Esophagus mucosa (tissue), 1 donor: ENCODE measurements around the gene SLC39A11. TPM values are rescaled to one million over a fixed set of nuclear protein-coding genes. Genes with fewer than 3 reads are reported as not detected.
A peak's percentile ranks its signal among the peaks of the same experiment; 100 is the strongest.

Experiments used
- ATAC-seq: fragments of 200-7000 bp; cut with Tn5 transposase; one replicate; pipeline ENCODE4 v1.9.1; 2020
- total RNA-seq: library from RNA; stranded (reverse); gene quantifications from one replicate; pipeline ENCODE4 v1.2.4, GENCODE V29; 2023
- donor health status: DM: yes; HTN: yes; CAD: no.

Gene SLC39A11
- total RNA-seq, 1 donor from 2014 or later: 32.8 TPM

DNA sequence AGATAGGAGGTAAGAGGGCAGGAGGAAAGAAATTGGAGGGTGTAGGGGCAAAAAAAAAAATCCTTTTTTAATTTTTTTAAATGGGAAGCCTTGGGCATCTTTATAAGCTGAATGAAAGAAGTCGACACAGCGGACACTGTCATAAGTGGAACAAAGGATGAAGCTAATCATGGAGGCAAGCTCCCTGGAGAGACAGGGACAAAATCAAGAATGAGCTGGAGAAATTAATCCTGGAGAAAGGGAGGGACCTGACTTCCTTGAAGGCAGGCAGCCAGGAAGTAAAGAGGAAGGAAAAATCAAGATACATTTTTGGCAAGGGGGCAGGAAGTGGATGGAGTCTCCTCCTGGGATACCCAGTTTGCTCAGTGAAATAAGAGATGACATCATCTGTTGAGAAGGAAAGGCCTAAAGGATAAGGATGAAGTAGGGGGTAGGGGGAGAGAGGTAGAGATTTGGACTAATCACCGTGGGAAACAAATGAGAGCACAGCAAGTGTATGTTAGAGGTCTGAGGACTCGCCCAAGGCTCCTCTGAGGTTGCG, 179.3 kb downstream of the SLC39A11 start:
- no peak for ATAC-seq

DNA sequence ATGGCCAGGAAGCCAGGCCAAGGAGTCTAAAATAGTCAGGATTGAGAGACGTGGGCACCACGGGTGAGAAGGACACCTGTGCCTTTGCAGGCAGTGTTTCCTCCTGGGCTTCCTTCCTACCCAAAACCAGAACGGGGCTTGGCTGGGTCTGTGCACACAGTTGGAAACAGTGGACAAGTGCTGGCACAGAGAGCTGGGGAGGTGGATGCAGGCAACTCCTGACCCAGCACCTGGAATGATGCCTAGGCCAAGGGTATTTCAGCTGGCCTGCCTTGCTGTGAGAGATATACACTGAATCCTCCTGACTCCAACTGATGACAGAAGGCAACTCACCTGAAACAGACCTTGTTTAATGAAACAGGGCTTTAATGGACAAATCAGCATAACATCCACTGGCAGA, 186.2 kb downstream of the SLC39A11 start:
- ATAC-seq: no peak

DNA sequence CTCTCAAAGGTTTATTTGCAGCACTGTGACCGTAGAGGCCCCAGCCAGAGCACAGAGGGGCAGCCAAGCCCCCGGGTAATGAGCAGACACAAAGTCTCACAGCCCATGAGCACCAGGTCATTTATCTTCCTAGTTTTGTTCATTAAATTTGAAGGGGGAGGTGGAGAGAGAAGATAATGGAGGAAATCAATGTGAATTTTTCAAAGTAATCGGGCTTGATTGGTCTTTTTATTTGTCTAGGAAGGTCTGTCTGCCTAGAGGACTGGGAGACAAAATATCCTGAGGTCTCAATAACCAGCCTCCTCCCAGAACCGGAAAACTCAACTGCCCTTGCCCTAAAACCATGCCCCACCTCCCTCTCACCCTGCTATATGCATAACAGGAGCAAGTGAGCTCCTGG, 189.0 kb downstream of the SLC39A11 start:
- no peak for ATAC-seq

DNA sequence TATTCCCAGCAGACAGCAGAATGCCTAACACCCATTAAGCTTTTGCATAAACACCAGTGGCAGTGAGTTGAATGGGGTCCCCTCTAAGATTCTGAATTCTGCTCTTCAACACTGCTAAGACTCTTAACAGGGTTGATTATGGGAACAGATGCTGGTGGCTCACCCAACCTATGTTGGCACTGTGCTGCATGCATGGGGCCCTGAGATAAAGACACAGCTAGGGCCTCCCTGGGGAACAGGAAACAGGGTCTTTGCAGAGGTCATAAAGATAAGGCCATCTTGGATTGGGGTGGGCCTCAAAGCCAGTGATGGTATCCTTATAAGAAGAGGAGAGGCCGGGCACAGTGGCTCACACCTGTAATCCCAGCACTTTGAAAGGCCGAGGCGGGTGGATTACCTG, 190.8 kb downstream of the SLC39A11 start:
- ATAC-seq: no peak

DNA sequence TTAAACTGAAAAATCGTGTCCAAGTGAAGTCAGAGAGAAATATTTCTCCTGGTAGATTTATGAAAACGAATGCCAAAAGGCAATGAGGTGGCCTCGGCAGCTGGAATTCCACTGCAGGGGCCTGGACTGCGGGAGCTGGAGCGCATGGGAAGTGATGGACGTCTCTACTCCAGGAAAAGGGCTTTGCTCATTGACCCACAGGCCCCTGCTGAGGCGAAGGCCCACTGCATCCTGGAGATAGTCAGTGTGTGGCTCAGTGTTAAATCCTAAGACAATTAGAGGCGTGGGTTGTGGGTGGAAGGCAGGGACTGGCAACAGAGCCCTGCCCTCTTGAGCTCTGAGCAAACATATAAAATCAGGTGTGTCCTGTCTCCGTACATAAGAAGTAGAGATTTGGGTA, 191.4 kb downstream of the SLC39A11 start:
- ATAC-seq: peak; percentile 76

DNA sequence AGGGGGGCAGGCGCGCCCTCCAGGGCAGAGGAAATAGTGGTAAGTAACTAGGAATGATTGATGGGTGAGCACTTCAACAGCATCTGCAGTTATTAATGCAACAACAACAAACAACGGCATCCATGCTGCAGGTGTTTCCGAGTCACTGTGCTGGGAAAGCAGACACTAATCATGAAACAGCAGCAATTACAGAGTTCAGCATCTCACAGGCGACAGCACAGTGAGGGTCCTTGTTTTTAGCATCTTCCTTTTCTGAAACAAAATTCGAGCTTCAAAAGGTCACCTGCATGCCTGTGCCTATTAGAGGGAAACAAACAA, 191.9 kb downstream of the SLC39A11 start:
- no peak for ATAC-seq

DNA sequence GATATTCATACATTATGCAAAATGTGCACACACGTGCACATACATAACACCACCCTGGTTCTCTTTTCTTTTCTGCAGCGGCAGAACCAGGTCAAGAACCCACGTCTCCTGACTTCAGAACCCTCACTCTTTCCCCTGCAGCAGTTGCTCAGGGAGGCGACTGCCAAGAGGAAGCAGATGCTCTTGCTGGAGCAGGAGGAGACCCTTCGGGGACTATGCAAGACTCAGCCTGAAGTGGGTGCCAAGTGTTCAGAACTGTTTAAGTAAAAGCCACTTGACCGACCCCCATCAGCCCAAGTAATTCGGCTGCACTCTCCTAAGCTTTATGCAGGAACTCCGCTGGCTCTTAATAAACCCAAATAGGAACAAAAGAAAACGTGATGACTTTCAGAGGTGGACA, 193.8 kb downstream of the SLC39A11 start:
- no peak for ATAC-seq

DNA sequence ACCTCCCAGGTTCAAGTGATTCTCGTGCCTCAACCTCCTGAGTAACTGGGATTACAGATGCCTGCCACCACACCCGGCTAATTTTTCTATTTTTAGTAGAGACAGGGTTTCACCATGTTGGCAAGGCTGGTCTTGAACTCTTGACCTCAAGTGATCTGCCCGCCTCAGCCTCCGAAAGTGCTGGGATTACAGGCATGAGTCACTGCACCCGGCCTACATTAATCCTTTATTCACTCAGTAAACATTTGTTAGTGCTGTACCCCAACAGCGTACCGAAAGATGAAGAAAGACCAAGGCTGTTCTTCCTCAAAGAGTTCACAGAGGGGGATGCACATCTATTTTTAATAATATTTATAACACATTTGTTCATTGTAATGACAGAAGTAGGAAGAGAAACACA, 196.2 kb downstream of the SLC39A11 start:
- peak; percentile 47 for ATAC-seq

DNA sequence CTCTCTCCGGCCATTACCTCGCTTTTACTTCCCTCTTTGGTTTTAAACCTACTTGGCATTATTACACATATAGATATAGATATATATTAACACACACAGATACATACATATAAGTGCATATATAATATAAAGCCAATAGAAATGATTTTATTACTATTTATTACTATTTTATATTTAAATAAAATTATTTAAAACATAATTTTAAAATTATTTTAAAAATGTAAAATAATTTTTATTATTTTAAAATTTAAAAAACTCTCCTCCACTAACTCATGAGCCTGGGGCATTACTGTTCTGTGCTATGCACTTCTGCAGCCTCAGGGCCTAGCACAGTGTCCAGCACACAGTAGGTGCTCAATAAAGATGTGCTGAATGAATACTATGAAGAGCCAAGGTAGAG, 200.9 kb downstream of the SLC39A11 start:
- ATAC-seq: no peak

DNA sequence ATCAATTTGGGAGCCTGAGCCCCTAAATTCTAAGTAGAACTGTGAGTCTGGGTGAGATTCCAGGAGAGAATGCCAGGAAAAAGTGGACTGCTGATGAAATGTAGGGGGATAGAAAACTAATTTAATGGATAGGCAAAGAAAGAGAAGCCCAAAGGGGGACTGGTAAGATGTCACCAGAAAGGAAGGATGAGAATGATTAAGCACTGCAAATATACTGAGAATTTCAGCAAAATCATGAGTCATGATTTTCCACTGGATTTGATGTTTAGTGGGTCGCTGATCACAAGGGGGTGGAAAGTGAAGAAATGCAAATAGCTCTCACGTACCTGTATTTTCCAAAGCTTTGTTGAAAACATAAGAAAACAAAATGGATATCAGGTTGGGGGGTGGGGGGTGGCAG, 201.8 kb downstream of the SLC39A11 start:
- ATAC-seq: no peak

DNA sequence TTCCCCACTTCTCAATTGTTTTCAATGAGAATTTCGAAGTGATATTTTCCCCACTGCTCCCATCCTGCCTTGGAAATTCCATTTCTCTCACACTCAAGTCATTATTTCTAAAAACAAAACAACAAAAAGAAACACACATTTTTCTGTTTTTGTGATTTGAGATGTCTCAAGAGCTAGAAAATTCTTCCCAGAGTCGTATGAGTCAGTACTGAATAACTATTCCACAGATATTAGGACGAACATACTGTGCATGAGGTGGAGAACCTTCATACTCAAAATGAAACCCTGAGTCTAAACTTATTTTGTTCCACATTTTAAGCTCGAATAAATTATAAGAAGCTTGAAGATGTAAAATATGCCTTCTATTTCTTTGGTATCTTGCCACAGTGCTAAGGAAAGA, 204.6 kb downstream of the SLC39A11 start:
- ATAC-seq: no peak

DNA sequence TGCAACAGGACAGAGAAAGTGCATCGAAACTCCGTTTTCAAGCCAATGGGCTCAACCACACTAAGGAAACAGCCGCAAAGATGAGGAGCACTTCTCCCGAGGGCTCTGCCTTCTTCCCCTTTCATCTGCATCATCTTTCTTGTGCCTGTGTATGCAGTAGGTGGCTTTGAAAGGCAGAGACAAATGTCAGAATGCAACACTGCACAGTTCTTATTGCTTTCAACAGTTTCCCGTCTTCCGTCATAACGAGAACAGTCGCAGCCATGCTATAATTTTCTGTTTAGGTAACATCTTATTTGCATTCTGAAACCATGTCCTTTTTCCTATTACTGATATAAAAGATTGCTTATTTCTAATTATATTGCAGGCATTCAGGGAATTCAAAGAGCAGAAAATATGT, 205.2 kb downstream of the SLC39A11 start:
- no peak for ATAC-seq

DNA sequence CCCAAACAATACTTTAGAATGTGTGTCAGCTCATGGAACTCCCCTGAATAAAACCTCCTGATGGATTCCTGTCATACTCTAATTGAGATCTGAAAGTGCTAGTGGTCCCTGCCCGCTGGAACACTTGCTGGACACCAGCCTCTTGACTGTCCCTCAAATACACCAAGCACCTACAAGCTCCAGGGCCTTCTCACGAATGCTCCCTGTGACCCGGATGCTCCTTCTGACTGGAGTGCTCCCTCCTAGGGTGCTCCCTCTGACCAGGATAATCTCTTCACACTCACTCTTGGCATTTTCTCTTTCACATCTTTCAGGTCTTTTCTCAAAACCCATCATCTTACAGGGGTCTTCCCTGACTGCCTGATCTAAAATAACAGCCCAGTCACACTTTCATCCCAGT, 205.9 kb downstream of the SLC39A11 start:
- no peak for ATAC-seq

DNA sequence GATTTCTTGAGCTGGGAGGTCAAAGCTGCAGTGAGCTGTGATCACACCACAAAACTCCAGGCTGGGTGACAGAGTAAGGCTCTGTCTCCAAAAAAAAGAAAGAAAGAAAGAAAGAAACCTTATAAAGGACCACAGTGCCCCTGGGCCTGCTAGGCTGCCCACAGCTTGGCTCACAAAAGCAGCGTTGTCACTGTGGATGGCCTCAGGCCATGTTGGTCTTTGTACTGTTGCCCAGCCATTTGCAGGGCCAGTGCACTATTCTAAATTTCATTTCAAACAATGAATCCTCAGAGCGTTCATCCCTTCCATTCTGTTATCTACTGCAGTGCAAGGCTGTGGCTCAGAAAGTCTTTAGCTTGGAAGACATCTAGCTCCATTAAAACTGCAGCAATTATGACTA, 208.4 kb downstream of the SLC39A11 start:
- no peak for ATAC-seq

DNA sequence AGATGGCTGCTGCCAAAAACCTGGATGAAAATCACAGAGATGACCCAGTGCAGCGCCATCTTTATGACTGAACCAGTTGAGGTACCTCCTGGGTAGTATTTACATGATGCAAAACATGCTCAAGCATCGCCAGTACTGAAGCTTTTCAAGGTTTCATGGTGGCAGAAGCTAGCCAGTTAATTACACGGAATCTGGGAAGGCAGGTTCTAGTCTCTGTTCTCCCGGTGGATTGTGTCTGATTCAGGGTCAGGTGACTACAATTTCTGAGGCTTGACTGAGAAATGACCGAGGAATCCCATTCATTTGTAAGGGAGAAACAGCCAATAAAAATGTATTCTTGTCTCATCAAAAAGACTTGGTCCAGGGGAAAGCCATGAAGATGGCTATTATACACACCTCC, 209.1 kb downstream of the SLC39A11 start:
- ATAC-seq: no peak

DNA sequence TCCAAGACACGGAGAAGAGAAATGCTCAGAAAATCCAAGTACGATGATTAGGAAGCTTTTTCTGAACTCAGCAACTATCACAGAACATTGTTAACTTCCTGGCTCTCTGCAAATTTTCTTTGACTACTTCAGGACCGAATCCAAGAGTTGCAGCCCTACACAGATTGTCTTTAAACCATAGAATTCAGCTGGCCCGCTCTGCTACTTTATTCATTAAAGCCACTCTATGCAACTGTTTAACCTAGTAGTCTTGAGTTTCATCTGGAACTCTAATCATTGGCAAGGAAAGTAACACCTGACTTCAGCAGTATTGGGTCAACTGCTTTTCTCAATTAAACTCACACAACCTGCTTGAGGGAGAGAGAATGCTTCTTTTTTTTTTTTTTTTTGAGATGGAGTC, 210.1 kb downstream of the SLC39A11 start:
- no peak for ATAC-seq

DNA sequence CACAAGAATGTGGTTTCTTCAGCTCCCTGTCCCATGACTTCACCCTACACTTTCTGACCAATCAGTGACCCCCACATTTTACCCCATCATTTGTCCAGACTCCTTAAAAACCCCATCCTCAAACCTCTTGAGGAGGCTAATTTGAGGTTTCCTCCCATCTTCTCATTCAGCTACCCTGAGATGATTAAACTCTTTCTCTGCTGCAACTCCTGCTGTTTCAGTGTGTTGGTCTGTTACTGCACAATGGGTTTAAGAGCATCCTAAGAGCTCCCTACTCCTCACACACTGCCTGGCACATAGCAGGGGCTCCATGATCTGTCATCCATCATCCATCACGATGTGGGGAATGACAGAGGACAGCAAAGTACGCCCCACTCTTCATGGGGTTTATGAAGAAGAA, 212.6 kb downstream of the SLC39A11 start:
- no peak for ATAC-seq

DNA sequence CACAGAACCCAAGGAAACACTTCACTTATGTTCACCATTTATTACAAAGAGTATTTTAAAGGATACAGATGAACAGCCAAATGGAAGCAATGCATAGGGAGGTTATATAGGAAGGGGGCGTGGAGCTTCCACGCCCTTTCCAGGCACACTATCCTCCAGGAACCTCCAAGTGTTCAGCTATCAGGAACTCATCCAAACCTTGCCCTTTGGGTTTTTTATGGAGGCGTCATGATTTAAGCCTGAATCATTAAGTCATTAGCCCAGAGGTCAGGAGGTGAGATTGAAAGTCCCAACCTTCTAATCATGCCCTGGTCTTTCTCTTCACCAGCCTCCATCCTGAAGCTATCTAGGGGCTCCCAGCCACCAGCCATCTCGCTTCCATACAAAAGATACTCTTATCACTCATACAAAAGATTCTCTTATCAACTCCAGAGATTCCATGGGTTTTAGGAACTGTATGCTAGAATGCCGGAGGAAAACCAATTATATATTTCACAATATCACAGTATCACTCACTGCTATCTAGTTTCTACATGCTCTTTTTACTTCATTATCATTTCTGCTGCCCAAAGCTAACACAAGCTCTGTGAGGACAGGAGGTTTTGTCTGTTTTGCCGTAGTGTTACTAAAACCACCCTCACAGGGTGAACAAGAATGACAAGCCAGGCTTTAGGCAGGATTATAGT, 213.4 kb downstream of the SLC39A11 start:
- ATAC-seq: peak; percentile 78

DNA sequence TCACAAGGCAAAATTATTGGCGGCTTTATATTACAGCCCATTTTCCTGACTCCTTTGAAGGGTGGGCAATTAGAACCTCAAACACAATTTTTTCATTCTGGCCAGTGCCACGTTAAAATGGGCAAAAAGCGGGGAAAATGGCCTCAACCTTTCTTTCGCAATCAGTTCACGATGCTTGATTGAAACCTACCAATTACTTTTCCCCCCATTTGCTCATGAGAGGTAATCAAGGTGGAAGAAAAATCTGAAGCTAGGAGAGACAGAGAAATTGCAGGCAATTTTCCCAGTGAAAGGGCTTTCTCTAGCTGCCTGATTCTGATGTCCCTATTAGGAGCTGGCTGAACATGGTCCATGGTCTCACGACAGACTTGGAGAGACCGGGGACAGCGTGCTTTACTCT, 215.1 kb downstream of the SLC39A11 start:
- no peak for ATAC-seq

DNA sequence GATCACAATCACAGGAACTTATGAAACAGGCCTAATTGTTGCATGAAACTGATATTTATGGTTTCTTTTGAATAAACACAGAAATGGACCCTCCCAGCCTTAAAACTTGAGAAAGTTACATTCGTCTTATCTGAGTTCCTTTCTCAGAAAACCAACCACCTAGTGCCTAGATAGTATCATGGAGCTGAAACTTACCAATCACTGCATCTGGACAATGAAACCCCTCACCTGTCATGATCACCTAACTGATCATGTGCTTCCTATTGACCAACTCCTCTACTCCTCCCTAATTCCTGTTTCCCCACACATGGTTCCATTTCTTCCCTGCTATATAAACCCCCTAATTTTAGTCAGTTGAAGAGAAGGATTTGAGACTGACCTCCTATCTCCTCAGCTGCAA, 216.1 kb downstream of the SLC39A11 start:
- ATAC-seq: no peak

DNA sequence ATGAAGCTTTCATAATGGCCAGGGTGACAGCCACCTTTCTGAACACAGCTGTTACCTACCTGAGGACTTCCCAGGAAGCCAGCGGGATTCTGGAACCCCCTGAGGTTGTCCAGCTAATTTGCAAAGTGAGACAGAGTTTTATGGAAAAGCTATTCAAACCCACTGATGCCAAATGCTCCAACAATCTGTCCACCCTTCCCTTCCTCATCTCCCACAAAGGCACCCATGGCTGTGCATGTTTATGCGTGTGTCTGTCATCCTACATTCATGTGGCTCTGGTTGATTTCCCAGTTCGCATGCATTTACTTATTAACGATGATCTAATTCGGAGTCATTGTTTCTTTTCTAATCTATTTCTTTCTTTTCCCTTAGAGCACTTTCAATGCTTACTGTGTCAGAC, 217.1 kb downstream of the SLC39A11 start:
- ATAC-seq: peak; percentile 12

DNA sequence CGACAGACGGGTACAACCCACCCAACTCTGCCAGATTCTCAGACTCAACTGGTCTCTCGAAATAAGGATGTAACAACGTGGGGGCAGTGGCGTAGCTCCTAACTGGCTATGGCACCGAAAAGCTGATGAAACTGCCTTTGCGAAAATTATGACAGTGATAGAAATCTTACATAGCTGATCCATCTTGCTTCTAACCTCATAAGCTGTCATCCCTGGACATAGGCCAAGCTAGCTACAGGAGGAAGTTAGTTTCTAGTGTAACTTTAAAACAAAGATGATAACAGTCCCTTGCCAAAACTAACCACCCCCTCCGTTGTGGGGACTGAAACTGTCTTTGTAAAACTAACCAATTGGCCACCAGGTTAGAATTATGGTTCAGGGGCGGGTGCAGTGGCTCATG, 220.1 kb downstream of the SLC39A11 start:
- ATAC-seq: no peak

DNA sequence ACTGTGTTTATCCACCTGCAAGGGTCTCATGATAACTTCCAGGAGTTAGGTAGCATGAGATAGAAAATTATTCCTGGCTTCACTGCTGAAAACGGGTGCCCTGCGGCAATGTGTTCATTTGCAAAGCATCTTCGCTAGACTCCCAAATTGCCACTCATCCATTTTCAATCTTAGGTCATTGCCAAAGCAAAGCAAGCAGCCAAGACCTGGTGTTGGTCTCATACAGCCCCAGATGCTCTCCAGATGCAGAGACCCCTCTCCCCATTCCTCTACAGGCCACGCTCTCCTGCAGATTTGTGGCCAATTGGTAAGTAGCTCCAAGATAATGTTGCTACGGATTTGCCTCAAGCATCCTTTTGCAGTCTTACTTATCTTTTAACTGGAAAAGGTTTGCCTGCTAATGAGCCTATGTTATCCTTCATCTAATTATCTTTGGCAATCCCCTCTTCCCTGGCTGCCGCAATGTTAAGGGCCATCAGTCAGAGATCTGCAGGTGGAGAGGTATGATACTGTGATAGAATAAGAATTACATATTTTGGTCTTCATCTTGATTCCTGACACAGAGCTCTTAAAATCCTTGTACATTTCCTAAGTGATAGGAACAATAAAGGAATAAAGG, 222.0 kb downstream of the SLC39A11 start:
- ATAC-seq: no peak

DNA sequence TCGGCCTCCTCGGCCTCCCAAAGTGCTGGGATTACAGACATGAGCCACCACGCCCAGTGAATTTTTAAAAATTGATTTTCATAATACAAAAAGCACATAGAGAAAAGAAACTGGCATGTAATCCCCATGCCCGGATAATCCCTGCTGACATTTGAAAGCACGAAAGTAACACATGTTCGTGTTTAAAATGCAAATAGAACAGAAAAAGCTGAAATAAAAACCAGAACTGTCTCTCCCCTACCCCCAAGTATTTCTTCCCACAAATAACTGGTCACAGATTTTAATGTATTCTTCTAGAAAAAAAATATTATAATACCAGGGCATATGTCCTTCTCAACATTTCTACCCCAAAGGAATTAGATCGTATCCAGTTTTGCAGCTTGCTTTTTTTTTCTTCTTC, 222.9 kb downstream of the SLC39A11 start:
- no peak for ATAC-seq

DNA sequence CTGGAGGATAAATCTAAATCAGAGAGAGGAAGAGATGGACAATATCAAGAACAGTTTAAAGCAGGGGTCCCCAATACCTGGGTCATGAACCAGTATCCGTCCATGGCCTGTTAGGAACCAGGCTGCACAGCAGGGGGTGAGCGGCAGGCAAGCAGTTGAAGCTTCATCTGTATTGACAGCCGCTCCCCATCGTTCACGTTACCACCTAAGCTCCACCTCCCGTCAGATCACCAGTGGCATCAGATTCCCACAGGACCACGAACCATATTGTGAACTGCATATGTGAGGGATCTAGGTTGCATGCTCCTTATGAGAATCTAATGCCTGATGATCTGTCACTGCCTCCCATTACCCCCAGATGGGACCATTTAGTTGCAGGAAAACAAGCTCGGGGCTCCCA, 226.5 kb downstream of the SLC39A11 start:
- no peak for ATAC-seq
